HG02970 (cell line): ENCODE results near the gene GAREM1.

ENCODE experiments used
- ATAC-seq: cut with Tn5 transposase; IDR thresholded peaks from one replicate; pipeline ENCODE4 v1.9.1; 2021; ENCODE audit warnings: mild to moderate bottlenecking, moderate library complexity, moderate number of reproducible peaks; ENCODE audit not compliant: unreplicated experiment, low FRiP score

The GAREM1 gene

DNA sequence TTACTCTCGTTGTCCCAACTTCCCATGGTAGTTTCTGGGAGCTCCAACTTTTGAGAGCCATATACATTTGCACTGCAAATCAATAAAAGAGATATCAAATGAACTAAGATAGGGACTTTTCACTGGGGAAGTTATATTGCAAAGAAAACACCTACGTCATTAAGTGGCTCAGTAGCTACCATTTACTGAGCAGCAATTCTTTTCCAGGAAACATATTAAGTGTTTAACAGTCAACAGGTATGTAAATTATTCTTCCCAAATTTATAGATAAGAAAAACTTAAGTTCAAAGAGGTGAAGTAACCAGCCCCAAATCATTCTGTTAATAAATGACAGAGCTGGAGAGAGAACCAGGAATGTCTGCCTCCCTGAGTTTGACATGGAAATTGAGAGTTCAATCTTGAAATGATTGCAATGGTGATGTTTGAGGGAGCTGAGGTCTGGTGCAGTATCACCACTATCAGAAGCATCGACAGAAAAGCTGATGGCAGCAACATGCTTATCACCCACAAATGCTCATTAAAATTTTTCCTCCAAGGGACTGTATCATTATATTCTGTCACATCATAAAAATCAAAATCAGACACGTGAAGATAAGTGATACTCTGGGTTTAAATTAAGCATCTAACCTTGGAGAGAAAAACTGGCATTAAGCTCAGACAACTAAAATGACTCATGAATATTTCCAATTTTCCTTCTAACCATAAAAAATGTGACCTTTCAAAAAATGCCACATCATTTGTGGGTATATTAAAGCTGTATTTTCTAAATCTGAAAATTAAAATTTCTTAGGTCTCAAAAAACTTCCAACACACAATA lies 43.4 kb downstream of the GAREM1 start:
- no peak for ATAC-seq

DNA sequence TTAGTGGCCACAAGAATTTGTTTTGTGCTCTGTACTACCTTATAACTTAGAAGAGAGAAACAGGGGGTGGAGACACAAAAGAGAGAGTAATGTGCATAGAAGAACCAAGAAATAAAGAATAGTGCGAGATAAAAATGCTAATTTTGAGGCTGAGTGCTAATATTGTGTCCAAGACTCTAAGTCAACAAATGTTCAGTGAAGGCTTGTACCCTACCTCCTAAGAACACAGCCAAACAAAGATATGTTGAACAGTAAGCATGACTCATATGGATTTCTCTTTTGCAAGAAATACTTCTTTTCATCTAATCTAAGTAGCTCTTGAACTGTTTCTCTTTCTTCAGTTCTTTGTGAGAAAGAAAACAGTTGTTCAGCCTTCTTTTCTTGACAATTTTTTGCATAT lies 45.2 kb downstream of the GAREM1 start:
- no peak for ATAC-seq

- ATAC-seq, result no peak
Observed at GRCh38 chr18:32424696-32425095, 46.0 kb downstream of the GAREM1 start.

- ATAC-seq, result no peak
Observed at GRCh38 chr18:32422978-32423740, 47.5 kb downstream of the GAREM1 start.

GRCh38 chr18:32422201-32422600 lies 48.5 kb downstream of the GAREM1 start:
- ATAC-seq, result no peak

GRCh38 chr18:32420084-32420750 lies 50.5 kb downstream of the GAREM1 start:
- no peak for ATAC-seq

- ATAC-seq, result no peak
Observed at GRCh38 chr18:32418148-32418547, 52.5 kb downstream of the GAREM1 start.

- no peak for ATAC-seq
Observed at GRCh38 chr18:32405588-32405987, 65.1 kb downstream of the GAREM1 start.

GRCh38 chr18:32401621-32402020 lies 69.1 kb downstream of the GAREM1 start:
- no peak for ATAC-seq

- ATAC-seq, result no peak
Observed at GRCh38 chr18:32393407-32393806, 77.3 kb downstream of the GAREM1 start.

DNA sequence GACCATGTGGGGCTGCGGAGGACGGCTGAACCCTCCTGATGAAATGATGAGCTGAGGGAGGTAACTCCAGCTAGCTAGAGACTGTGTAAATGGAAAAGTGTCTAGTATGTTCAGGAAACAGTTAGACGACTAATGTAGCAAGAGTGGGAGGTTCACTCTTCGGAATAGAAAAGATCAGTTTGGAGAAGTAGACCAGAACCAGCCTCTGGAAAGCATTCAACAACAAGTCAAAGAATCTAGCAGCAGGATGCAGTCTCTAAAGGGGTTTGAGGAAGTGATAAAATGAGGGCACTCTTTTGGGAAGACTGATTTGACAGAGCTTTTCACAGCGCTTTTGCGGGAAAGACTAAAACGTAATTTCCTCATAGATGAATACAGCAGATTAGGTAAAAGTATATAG lies 79.6 kb downstream of the GAREM1 start:
- ATAC-seq, result no peak

- no peak for ATAC-seq
Observed at GRCh38 chr18:32389858-32390257, 80.8 kb downstream of the GAREM1 start.

DNA sequence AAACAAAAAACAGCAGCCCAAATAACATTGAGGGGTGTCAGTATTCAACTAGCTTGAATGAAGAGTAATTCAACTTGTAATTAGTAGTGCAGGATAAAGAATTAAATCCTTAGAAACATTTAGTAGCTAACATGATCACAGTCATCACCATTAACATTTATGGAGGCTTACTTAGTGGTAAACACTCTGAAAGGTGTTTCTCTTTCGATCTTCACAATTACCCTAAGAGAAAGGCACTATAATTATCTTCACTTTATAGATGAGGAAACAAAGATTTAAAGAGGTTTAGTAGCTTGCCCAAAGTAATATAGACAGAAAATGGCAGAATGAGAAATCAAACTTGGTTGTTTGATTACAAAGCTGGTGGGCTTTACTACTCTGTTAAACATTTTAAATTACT lies 81.5 kb downstream of the GAREM1 start:
- no peak for ATAC-seq

DNA sequence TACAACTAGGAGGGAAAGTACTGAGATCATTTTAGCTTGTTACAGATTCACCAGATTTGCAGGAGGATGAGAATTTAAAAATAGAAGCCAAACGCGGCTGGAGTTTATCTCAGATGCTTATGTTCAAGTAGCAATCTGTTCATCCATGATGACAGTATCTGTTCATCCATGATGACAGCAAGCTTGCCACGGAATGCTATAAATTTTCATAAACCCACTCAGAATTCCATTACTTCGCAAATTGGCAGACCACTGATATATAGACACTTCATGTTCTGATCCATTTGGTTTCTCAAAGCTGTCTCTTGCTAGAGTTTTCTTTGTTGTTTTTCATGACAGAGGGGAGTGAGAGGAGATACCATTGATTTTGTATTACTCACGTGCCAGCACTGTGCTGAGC lies 84.2 kb downstream of the GAREM1 start:
- ATAC-seq, result no peak

DNA sequence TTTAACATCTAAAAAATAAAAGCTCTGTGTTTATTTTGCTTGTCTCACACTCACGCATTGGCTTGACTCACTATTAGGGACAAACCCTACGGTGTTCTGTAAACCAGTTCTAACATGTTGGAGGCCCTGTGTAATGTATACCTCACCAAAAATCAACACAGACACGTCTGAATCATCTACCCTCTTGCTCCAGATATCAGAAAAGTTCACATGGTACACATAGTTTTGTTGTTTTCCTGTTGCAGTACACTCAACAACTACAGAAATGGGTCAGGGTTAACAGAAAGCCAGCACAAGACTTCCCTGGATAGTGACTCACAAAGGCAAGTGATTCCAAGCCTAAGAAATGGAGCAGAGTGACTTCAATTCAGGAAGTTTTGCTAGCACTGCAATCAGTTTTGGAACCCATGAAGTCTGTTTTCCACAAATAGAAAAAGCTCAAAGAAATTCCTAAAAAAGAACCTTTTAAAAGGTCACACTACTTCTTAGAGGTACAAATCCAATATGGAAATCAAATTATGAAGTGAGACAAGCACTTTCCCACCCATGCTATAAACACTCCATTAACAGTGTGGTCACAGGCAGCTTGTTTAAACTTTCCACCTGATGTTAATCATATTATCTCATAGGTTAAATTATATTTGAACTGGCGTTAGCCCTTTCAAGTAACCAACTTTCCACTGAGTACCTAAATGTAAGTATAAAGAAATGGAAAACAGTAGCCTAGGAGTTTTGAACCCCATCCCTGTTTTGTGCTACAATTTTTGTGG lies 87.4 kb downstream of the GAREM1 start:
- ATAC-seq, result no peak

- ATAC-seq, result no peak
Observed at GRCh38 chr18:32381761-32382160, 88.9 kb downstream of the GAREM1 start.

GRCh38 chr18:32380559-32380958 lies 90.1 kb downstream of the GAREM1 start:
- no peak for ATAC-seq

- no peak for ATAC-seq
Observed at GRCh38 chr18:32379891-32380290, 90.8 kb downstream of the GAREM1 start.

- no peak for ATAC-seq
Observed at GRCh38 chr18:32378705-32379104, 92.0 kb downstream of the GAREM1 start.

- ATAC-seq, result no peak
Observed at GRCh38 chr18:32373995-32374394, 96.7 kb downstream of the GAREM1 start.

- no peak for ATAC-seq
Observed at GRCh38 chr18:32373505-32373904, 97.2 kb downstream of the GAREM1 start.
